Activated CD4-positive, alpha-beta T cell treated with anti-CD3 and anti-CD28 coated beads, Interleukin-10, Interleukin-2, amounts not matched to agents 100 ng/mL and 50 ng/mL, durations not matched to agents 16 hours and 8 hours (primary cell): ENCODE results near the gene ST7.

ENCODE experiments used
- DNase-seq: peaks from one replicate; pipeline ENCODE4 v3.0.0-alpha.2; 2020

ST7 gene

DNA sequence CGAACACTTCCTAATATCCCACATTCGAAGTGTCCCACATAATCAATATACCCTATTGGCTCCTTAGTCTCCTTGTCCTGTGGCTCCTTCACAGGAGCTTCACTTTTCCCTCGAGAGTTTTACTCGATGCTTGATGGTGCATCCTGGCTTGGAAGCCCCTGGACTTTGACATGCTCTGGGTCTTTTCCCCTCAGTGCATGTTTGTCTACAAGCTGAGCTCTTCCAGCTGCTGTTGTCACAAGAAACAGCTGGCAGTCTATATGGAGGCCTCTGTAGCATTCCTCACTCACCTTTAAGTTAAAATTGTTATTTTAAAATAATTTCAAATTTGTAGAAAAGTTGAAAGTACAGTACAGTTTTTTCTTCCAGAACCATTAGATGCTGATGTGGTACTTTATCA lies 27.1 kb downstream of the ST7 start:
- DNase-seq, result no peak

DNA sequence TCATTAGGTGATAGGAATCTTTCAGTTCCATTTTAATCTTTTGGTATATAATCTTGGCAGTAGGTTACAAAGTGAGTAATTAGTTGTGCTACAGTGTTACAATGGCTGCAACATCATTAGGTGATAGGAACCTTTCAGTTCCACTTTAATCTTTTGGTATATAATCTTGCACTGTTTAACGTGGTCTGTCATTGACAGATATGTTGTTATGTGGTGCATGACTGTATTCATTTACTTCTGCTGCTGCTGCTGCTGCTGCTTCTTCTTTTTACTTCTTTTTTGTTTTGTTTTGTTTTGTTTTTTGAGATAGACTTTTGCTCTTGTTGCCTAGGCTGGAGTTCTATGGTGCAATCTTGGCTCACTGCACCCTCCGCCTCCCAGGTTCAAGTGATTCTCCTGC lies 28.6 kb downstream of the ST7 start:
- DNase-seq, result no peak

DNA sequence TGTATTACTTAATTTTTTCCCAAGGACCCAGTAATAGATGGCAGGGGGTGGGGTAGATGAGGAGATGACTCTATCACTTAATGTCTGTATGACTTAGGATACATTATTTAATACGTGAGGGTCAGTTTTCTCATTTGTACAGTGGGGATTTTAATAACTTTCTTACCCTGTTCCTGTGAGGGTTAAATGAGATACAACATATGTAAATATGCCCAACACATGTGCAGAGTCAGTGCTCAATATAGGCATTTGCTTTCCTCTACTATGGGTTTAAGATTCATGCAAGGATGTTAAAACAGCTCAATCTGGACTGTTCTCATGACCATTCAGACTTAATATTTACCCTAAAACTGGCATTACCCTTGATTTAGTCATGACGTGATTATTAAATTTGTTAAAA lies 31.2 kb downstream of the ST7 start:
- no peak for DNase-seq

DNA sequence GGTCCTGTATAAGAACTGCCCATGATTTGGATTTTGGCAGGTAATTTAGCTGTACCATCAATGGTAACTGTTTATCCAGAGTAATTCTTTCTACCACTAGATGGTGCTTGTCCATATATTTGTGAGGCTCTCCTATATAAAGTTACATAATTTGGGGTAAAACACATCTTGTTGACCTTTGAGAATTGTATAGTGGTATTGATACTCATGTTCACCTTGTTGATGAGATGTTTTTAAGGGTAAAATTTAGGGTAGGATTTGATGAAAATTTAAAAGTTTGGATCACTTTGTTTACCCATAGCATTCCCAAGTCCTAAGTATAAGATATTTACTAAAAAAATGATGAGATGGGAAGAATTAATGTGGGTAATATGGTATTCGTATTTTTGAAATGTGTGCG lies 31.6 kb downstream of the ST7 start:
- DNase-seq, result peak; percentile 52

DNA sequence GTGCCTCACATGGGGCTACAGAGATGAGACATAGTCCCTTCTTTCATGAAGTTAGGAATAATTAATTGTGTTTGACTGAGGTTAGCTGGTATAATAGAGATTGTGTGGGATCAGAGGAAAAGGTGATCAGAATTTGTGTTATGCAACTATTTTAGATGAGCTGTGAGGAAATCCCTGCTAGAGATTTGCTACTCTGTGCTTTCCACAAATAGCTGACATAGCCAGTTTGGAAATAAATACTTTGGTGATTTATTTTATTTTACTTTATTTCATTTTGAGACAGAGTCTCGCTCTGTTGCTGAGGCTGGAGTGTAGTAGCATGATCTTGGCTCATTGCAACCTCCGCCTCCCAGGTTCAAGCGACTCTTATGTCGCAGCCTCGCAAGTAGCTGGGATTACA lies 32.3 kb downstream of the ST7 start:
- DNase-seq, result no peak

DNA sequence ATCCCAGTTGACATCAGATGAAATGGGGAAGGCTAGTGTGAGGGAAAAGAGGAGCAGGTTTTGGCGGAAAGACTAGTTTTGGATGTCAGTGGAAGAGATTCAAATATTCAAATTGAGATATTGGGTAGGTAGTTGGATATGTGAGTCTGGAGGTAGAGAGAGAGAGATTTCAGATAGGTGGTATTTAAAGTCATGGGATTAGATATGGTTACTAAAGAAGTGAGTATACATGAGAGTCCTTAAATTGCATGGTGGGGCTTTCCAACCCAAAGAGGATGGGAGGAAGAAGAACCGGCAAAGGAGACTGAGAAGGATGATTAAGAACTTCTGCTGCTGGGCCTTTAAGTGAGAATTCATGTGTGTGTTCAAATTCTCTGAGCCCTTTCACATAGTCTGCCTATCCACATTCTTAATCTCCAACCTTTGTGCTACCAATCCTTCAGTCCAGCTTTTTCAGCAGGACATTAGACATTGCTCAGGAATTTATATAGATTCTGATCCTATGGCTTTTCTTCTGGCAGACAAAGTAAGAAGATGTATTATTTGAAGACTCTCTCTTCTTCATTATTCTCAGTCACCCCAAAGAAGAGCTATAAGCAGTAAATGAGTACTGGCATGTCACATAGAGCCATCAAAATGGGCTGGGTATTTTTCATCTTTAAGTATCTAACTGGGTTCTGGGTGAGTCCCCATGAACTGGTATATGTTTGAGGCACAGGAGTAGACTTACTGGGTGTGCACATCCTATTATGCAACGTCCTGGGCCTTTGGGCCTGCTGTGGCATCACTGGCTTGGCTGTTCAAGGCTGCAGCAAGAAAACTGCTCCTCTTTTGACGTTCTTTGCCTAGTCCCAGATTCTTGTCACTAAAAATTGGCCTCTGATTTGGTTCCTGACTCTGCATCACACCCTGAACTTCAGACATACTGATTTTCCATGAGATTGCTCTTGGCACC lies 33.6 kb downstream of the ST7 start:
- peak; percentile 30 for DNase-seq

DNA sequence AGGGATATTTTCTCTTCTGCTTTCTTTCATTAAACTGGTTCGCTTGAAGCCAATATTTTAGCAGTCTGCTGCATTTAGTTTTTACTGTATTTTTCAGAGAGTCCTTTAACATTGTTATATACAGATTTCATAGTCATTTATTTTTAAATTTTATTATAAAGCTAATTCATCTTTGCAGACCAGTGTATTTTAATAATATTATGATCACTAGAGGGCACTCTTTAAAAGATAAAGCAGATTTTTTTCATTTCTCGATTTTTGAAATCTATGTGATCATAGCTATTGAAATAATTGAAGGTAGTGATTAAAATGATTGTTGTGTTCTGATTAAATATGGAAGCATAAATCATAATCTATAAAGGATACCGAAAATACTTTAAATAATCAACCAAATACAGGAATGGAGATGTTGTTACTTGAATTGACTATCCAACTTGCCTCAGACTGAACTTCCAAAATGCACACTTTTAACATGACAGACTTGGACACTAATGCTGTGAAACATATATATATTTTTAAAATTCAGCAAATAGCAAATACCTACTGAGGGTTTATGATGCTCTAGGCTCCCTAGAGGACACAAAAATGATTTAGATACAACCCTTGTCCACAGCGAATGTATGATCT lies 35.2 kb downstream of the ST7 start:
- no peak for DNase-seq

DNA sequence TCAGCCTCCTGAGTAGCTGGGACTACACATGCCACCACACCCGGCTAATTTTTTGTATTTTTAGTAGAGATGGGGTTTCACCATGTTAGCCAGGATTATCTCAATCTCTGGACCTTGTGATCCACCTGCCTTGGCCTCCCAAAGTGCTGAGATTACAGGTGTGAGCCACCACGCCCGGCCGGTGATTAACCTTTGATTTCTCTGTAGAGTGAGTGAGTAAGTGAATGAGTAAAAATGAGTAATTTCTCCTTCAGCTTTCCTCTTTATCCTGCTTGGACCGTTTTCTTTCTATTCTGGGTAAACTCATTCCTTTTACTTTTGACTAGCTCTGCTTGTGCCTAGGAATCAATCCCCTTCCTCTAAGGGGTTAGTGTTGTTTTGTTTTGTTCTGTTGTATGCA lies 36.8 kb downstream of the ST7 start:
- DNase-seq, result no peak

DNA sequence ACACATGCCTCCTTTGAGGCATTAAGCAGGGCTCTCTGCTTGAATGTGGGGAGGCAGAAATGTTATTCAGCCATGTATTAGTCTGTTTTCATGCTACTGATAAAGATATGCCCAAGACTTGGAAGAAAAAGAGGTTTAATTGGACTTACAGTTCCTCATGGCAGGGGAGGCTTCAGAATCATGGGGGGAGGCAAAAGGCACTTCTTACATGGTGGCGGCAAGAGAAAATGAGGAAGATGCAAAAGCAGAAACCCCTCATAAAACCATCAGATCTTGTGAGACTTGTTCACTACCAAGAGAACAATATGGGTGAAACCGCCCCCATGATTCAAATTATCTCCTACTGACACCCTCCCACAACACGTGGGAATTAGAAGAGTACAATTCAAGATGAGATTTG lies 37.9 kb downstream of the ST7 start:
- DNase-seq, result no peak

DNA sequence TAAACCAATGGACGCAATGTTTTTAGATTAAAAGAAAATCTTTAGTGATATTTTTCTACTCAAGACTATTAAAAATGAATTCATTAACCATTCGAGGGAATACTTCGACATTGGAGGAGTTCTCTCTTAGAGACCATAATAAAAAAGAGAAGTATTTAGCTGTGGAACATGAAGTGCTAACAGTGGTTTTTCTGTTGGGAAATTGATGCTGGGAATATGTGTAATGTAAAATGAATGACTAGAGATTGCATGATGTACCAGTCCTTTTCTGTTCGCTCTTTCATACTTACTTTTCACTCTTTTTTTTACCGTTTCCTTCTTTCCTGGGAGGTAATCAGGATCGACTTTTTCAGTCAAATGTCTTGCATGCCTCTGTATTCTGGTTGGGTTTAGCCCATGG lies 41.3 kb downstream of the ST7 start:
- DNase-seq, result no peak

DNA sequence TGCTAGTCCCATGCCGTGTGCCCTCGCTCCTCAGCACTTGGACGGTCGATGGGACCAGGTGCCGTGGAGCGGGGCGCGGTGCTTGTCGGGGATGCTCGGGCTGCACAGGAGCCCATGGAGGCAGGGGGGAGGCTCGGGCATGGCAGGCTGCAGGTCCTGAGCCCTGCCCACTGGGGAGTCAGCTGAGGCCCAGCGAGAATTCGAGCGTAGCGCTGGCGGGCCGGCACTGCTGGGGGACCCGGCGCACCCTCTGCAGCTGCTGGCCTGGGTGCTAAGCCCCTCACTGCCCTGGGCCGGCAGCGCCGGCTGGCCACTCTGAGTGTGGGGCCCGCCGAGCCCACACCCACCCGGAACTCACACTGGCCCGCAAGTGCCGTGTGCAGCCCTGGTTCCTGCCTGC lies 44.7 kb downstream of the ST7 start:
- DNase-seq, result no peak

DNA sequence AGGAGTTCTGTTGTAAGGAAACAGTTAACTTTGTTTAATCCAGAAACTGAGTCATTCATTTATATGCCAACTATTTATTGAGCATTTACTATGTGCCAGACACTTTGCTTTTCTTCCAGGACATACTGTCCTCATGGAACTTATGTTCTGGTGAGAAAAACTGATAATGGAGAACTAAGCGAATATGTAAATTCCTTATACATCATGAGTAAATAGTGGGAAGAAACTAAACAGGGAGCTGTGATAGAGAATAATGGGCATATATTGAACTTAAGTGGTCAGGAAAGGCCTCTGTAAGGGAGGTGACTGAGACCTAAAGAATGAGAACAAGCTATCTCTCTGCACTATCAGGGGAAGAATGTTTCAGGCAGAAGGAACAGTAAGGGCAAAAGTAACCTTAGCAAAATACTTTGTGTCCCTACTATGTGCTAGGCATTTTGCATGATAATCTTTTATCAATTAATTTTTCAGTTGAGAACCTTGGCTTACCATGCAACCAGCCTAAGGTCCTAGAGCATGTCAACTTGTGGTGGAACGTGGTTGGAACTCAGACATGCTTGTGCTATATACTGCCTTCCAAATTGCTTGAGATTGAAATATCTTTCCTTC lies 45.4 kb downstream of the ST7 start:
- DNase-seq, result no peak

DNA sequence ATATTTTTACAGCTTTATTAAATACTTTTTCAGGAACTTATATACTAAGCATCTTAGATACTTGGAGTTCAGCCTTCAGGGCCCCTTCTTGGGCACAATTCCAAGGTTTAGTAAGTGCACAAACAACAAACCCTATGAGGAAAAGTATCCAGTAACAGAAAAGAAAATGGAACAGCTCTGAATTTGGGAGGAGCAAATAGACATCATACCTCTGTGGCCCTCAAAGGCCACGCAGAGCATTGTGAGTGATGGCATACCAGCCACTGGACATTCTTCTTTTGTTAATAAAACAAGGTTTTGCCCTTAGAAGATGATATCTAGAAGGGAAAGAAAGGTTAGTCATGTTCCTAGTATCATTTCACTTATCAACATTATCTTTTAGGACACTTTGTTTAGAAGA lies 46.0 kb downstream of the ST7 start:
- no peak for DNase-seq

DNA sequence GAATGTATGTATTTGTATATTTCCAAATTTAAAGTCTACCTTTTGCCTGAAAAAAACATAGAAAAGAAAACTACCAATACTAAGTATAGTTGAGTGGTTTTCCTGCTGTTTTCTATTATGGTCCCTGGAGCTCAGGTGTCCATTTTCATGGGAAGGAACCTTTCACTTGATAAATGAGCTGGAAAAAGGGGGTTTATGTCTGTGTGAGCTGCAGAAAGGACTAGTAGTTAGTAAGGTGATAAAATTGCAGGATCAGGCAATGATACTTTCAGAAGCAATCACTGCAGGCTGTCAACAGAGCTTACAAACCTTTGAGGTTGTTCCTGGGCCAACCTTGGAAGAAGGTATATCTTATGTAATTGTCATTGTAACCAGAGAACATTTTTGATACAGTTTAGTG lies 48.0 kb downstream of the ST7 start:
- no peak for DNase-seq

DNA sequence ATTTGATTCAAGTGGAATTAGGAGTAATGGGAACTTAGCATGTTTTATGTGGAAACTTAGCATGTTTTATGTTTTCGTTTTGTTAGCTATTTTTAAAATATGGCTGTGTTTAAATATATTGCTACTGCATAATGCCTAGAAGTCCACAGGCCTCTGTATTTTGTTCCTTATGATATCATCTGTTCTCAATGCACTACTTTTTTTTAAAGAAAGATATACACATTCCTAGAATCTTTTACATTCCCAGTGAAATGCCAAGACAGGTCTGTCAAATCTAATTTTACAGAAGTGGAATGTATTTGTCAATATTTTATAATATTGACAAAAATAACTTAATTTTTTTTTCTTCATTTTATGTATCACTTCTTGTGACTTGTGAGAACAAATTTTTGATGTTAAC lies 51.6 kb downstream of the ST7 start:
- DNase-seq, result no peak

DNA sequence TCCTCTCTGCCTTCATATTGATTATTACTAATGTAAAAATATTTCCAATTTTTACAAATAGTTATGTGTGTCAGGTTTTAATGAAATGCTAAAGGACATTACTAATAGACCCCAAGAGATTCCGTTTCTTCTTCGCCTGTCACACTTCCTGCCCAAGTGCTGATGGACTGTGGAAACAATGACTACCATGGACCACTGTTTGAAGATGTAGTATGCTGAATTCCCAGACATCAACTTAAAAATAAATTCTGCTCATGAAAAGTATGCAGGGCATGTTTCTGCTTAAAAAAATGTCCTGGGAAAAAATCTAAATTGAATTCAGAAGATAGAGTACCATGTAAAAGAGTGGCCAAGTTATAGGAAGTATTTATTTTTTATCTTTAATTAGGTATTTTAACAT lies 52.1 kb downstream of the ST7 start:
- DNase-seq, result no peak

DNA sequence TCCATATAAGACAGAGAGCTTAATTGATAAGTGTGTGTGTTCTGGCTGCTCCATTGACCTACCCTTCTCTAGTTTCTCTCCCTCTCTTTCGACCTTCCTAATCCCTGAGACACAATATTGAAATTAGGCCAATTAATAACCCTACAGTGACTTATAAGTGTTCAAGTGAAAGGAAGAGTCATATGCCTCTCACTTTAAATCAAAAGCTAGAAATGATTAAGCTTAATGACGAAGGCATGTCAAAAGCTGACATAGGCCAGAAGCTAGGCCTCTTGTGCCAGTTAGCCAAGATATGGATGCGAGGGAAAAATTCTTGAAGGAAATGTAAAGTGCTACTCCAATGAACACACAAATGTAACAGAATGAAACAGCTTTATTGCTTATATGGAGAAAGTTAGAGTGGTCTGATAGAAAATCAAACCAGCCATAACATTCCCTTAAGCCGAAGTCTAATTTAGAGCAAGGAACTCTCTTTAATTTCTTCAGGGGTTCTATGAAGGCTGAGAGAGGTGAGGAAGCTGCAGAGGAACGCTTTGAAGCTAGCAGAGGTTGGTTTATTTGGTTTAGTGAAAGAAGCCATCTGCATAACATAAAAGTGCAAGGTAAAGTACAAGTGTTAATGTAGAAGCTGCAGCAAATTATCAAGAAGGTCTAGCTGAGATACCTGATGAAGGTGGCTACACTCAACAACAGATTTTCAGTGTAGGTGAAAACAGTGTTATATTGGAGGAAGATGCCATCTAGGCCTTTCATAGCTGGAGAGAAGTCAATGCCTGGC lies 53.8 kb downstream of the ST7 start:
- peak; percentile 59 for DNase-seq

DNA sequence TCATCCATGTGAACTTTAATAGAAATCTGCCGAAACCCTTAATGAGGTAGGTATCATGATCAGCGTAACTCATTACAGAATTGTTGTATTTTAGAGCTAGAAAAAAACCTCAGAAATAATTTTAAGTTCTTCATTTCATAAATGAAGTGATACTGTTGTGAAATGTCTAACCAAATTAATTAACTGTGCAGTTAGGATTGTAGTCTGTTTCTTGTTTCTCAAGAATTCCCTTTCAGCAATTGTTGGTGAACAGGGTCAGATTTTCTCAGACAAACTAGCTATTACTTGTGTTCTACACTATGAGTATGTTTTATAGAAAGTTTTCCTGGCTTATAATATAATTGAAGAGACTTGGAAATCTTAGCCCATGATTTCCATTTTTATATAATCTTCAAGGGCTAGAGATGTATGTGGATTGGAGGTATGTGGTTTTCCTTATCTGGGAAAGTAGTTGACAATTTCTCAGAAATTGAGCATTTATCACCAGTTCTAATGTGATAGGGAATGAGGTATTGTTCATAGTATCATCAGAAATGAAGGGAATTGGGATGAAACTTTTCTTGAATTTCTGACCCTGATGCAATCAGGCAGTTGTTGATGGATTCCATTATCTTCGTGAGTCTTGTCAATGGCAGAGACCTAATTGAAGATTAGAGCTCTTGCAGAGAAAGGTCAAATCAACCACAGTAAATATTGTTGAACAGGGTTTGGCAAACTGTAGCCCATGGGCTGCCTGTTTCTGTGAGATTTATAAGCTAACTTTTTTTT lies 55.0 kb downstream of the ST7 start:
- DNase-seq, result no peak

DNA sequence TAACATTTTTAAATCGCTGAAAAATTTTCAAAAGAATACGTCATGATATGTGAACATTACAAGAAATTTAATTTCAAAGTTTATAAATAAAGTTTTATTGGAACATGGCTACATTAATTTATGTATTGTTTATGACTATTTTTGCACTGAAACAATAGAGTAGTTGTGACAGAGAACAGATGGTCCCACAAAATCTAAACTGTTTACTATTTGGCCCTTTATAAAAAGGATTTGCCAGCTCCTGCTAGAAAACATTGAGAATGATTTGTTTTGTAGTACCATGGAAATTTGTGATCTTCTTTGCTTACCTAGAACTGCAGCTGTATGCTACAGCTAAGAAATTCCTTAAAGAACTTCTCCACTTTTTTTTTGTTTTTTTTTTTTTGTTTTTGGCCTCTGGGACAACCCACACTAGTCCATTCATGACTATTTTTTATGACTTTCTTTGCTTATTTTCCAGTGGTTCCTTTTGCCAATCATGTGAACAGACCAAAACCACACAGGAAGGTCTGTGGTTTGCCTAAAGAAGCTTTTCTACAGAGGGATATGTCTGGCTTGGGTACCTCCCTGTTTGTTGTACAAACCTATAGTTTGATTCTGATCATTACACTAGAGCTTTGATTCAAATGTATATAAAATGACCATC lies 55.7 kb downstream of the ST7 start:
- DNase-seq, result peak; percentile 82

DNA sequence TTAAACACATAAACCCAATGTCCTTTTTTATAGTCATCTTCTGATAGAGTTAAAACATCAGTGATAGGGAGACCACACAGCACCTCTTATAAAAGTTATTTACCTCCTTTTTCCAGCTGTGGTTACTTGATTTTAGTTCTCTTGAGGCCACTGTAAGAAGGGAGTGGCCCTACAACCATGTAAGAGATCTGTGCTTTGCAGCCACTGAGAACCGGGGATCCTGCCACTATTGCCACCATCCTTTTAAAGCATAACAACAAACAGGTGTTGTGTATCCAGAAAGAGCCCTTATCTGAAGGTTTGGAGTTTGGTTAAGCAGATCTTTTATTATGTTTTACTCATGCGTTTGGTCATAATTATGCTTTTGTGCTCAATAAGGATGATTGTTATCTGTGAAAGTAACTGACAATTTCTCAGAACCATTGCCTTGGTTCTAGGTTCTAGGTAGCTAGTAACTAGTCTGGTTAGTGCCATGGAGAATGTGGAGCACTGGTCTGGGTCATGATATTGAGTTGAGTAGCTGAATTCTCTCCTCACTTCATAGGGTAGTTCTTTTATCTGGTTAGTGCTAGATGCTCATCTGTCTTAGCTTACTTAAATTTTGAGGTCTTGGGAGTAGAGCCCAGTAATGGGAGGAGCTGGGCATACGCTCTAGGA lies 56.5 kb downstream of the ST7 start:
- DNase-seq, result peak; percentile 42

DNA sequence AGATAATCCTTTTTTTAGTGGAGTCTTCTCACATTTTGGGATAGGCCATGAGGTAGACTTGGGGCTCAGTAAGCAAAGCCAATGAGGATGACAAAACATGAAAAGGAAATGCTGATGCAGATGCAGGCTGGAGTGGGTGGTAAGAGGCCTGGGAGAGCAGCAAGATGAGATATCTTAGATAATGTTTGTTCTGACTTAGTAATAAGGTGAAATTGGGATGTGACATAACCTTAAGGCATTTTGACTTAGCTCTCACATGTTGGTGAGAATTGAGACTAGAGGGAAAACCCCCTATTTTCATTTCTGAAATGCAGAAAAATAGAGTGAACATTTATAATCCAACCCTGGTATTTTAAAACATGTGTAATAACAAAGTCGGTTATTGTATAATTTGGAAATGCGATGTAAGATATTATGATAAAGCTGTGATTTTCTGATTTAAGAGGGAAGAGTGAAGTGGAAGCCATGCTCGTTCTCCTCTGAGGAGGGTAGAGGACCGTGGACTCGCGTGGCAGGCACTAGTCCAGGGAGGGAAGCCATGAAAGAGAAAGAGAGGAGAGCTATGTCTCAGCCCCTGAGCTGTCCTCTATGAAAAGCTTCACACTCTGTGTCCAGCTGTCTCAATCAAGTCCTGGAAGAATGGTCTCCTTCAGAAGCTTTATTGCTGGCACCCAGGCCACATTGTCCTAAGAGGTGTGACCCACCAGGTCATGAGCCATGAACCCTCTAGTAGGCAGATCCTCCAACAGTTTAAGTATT lies 57.3 kb downstream of the ST7 start:
- peak; percentile 85 for DNase-seq
